NK-92 (cell line): ENCODE results near the gene SERHL2.
"Not testable (repeated sequence)": the region's sequence is repeated elsewhere in the genome, so short reads cannot be mapped to it uniquely, and the experiment has no call there.

Experiments used
- DNase-seq: peaks from one replicate; lab custom pipeline; 2025; ENCODE audit not compliant: unreplicated experiment; lab: John Stamatoyannopoulos, UW

SERHL2 gene

DNA sequence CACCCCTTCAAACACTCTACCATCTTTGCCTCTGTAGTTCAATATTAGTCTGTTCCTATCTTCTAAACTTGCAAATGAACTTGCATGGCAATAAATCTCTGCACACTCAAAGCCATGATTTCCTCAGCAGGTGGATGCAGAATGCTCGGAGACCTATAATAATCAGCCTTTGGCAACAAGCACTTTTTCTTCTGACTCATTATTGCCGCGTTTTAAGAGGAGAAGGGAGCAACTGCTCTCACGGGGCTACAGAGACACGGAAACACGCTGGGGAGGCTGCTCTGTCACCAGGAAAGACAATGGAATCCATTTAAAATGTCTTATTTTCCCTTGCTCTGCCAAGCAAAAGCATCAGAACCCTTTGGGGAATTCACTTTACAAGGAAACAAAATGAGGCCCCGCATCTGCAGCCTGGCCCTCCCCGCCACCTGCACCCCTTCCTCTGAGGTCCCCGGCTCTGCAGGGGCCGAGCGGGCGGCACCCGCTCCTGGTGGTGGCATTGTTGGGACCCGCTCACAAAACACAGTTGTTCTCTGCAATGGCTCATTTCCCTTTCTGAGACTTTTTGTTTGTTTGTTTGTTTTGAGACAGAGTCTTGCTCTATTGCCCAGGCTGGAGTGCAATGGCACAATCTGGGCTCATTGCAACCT lies 18.5 kb upstream of the SERHL2 start:
- DNase-seq = not testable (repeated sequence)

DNA sequence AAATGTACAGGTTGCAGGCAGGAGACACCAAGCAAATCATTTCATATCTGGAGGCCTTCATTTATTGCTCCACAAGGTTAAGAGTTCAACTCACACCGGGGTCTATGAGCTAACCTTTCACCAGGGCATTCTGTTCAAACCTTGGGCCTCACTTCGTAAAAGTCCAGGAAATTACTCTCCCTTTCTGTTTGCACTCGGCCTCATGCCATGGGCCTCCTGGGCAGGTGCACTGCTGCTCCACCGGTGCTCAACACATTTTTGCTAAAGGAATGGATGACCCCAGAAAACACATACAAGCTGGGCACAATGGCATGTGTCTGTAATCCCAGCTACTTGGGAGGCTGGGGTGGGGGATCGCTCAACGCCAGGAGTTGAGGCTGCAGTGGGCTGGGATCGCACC lies 17.6 kb upstream of the SERHL2 start:
- no peak for DNase-seq

DNA sequence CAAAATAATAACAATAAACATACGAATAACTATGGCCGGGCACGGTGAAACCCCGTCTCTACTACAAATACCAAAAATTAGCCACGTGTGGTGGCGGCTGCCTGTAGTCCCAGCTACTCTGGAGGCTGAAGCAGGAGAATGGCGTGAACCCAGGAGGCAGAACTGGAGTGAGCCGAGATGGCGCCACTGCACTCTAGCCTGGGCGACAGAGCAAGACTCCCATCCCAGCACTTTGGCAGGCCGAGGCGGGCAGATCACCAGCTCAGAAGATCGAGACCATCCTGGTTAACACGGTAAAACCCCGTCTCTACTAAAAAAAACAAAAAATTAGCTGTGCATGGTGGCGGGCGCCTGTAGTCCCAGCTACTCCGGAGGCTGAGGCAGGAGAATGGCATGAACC lies 17.1 kb upstream of the SERHL2 start:
- DNase-seq = not testable (repeated sequence)

DNA sequence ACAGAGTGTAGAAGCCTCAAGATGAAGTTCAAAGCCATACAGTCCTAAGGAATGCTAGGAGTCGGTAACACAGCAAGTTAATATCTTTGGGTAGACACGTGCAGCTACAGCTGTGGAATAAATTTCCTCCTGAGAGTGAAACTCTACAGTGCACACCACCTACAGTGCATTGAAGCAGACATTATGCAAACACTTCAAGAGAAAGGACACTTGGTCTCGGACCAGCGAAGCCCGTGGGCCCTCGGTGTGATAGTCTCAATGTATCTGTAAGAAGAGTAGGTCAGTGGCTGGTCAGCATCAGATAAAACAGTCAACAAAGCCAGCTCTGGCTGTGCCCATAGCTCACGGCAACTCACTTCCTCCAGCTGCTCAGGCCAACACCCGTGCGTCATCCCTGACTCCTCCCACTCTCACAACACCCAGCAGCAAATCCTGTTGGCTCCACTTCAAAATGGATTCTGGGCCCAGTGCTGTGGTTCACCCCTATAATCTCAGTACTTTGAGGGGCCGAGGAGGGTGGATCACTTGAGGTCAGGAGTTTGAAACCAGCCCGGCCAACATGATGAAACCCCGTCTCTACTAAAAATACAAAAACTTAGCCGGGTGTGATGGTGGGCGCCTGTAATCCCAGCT lies 16.4 kb upstream of the SERHL2 start:
- DNase-seq = not testable (repeated sequence)

DNA sequence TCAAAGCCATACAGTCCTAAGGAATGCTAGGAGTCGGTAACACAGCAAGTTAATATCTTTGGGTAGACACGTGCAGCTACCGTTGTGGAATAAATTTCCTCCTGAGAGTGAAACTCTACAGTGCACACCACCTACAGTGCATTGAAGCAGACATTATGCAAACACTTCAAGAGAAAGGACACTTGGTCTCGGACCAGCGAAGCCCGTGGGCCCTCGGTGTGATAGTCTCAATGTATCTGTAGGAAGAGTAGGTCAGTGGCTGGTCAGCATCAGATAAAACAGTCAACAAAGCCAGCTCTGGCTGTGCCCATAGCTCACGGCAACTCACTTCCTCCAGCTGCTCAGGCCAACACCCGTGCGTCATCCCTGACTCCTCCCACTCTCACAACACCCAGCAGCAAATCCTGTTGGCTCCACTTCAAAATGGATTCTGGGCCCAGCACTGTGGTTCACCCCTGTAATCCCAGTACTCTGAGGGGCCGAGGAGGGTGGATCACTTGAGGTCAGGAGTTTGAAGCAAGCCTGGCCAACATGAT lies 14.5 kb upstream of the SERHL2 start:
- not testable (repeated sequence) for DNase-seq

DNA sequence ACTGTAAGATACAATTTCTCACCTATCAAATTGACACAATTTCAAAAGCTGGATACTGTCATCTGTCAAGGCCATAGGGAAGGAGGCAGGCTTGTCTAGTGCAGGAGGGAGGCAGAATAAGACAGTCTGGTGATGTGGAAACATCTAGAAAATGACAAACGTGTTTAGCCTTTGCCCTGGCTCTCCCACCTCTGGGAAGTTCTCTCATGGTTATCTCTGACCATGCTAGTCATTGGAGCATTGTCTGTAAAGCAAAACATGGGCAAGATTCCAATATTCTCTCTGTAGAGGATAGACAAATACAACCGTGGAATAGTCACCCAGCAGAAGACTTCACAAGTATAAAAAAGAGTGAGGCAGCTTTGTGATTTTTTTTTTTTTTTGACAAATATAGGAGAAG lies 9.1 kb upstream of the SERHL2 start:
- no peak for DNase-seq

DNA sequence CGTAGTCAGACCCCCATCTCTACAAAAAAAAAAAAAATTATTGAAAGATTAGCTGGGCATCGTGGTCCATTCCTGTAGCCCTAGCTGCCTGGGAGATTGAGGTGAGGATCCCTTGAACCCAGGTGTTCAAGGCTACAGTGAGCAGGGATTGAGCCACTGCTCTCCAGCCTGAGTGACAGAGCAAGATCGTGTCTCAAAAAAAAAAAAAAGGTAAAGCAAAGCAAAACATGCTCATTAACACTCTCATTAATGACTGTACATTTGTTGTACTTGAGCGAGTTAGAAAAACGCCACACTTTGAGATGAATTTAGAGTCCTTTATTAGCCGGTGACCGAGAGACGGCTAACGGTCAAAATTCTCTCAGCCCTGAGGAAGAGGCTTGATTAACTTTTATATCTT lies 6.2 kb upstream of the SERHL2 start:
- no peak for DNase-seq

DNA sequence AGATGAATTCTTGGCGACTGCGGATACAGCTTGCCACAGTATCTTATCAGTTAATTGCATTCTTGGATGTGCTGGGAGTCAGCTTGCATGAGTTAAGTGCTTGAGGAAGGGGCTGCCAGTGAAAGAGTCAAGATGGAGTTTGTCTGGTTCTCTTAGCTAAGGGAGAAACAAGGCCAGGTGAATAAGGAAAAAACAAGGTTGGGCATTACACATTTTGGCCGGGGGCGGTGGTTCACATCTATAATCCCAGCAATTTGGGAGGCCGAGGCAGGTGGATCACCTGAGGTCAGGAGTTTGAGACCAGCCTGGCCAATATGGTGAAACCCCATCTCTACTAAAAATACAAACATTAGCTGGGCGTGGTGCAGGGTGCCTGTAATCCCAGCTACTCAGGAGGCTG lies 5.6 kb upstream of the SERHL2 start:
- DNase-seq = not testable (repeated sequence)

DNA sequence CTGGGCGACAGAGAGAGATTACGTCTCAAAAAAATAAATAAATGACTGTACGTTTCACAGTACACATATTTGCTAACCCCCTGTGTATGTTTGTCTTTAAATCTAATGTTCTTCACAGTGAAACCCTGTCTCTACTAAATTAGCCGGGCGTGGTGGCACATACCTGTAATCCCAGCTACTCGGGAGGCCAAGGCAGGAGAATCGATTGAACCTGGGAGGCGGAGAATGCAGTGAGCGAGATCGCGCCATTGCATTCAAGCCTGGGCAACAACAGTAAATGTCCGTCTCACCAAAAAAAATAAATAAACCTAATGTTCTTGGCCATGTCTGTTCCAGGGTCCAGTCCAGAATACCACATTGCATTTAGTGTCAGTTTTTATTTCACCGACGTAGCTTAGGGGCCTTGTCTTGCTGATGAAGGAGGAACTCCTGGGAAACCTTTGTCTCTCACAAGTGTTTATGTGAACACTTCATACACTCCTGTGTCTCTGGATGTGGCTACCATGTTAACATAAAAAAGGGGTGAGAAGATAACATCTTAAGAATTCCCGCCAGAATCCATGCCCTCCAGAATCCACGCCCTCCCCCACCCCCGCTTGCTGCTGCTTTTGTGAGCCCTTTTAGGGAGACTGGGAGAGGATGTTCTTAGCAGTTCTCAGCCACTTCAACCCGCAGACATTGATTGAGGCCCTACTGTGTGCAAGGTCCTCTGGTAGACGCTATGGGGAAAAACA lies 5.0 kb upstream of the SERHL2 start:
- DNase-seq = no peak

DNA sequence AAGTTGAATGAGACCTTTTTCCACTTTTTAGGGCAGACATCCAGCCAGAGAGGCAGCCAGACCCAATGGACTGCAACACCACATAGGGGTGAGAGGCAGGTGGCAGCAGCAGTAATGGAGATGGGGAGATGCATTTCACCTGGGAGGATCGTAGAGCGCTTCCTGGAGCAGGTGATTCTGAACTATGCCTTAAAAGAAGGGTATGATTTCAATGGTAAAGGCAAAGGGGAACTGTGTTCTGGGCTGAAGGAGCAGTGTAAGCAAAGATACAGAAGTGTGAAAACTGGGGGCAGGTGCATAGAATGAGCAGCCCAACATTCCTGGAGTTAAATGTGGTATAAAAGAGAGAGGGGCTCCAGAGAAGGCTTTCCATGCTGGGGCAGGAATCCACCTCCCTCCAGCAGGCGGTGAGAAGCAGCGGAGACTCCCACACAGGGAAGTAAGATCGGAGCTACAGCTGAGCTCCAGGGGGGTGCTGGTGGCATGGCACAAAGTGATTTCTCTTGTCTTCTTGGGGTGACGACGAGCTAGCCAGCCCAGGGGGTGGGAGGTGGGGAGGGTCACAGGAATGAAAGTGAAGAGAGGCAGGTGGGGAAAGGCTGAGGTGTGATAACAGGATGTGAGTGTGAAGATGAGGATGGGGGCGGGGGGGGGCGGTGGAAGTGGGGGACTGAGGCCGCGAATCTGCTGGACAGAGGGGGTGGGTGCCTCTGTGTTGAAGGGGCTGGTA lies 4.3 kb upstream of the SERHL2 start:
- DNase-seq = no peak

DNA sequence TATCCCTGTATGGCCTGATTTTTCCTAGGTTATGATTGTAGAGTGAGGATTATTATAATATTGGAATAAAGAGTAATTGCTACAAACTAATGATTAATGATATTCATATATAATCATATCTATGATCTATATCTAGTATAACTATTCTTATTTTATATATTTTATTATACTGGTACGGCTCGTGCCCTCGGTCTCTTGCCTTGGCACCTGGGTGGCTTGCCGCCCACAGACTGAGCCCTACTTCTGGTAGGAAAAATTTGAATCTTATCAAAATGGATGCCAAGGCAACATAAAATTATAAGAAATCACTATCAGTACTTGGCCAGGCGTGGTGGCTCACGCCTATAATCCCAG lies 1.5 kb upstream of the SERHL2 start:
- DNase-seq = not testable (repeated sequence)

DNA sequence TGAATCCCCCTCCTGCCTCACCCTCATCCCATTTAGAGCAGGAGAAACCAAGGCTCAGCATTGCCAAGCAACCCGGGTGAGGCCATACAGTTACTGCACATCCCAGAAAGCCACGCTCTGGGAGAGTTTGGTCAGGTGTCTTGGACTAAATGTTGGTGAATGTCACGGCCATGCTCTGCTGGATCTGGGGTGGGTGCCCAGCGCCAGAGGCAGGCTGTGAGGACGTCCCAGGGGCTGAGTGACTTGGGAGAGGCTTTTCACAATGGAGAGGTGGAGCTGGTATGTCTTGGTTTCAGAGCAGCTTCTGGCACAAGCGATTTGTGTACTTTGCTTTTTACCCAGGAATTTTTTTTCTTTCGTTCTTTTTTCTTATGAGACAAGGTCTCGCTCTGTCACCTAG lies 6.6 kb downstream of the SERHL2 start:
- no peak for DNase-seq

DNA sequence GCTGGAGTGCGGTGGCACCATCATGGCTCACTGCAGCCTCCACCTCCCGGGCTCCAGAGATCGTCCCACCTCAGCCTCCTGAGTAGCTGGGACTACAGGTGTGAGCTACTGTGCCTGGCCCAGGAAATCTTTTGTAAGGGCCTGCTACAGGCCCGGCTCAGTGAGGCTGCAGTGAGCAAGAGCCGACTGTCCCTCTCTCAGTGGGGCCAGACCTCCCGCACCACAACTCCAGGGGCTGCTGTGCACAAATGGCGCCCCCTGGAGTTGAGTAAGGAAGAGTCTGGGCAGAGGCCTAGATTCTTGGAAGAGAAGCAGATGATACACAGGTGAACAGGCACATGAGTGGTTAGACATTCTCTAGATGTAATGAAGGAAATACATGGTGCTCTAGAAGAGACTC lies 7.0 kb downstream of the SERHL2 start:
- no peak for DNase-seq

DNA sequence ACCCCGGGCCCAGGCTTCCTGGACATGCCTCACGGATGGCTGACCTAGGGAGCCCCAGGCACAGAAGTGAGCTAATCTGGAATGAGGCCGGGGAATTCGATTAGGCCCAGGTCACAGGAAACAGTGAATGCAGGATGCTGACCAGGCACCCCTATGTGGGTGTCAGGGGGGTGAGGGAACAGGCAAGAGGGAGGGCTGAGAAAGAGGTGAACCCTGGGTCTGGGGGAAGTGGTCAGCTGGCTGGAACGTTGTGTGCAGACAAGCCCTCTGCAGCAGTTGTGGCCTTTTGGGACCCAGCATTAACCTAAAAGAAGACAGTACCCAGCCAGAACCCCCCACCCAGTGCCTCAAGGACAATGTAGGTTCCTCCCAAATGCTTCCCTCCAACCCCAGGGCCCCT lies 8.1 kb downstream of the SERHL2 start:
- no peak for DNase-seq

DNA sequence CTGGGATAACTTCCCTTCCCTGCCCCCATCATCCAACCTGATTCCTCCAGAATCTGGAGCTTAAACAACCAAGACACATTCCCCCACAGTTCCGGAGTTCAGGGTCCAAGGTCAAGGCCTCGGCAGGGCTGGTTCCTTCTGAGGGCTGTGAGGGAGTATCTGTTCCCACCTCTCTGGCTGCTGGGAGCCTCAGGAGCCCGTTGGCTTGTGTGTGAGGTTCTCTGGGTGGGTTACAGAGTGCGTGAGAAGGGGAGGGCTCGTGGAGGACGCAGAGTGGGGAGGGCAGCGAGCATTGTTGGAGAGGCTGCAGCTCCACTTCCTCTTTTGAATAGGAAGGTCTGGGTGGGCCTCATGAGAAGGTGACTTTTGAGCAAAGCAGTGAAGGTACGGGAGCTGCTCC lies 8.5 kb downstream of the SERHL2 start:
- DNase-seq = no peak

DNA sequence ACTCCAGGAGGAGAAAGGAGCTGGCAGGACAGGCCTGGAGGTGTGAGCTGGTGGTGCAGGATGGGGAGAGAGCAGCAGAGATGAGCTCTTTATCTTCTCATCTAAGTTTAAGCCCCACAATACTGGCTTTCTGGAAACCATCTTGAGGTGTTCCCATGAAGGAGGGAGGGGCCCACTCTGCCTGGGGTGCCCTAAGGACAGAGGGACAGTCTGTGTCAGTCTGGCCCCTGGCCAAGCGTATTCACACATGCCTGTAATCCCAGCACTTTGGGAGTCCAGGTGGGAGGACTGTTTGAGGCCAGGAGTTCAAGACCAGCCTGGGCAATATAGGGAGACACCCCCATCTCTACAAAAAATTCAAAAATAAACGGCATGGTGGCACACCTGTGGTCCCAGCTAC lies 8.9 kb downstream of the SERHL2 start:
- no peak for DNase-seq

DNA sequence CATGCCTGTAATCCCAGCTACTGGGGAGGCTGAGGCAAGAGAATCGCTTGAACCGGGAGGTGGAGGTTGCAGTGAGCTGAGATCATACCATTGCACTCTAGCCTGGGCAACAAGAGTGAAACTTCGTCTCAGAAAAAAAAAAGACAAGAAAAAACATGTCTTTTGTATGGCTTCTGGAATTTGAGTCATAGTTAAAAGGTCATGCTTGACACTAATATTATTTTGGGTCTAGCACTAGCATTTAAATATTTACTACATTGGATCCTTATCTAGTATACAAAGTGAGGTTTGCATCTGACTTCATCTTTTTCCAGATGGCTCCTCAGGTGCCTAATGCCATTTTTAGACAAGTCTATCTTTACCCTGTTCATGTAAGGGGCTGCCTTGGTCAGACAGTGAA lies 10.2 kb downstream of the SERHL2 start:
- not testable (repeated sequence) for DNase-seq

DNA sequence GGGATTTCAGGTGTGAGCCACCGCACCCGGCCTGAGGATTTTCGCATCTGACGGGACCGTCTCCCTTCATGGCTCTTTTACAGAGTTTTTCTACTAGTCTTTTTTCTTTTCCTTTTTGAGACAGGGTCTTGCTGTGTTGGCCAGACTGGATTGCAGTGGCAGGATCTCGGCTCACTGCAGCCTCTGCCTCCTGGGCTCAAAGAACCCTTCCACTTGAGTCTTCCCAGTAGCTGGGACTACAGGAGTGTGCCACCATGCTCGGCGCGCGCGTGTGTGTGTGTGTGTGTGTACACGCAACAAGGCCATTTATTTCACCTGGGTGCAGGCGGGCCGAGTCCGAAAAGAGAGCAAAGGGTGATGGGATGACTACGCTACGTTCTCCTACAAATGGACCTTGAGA lies 10.9 kb downstream of the SERHL2 start:
- DNase-seq = no peak

DNA sequence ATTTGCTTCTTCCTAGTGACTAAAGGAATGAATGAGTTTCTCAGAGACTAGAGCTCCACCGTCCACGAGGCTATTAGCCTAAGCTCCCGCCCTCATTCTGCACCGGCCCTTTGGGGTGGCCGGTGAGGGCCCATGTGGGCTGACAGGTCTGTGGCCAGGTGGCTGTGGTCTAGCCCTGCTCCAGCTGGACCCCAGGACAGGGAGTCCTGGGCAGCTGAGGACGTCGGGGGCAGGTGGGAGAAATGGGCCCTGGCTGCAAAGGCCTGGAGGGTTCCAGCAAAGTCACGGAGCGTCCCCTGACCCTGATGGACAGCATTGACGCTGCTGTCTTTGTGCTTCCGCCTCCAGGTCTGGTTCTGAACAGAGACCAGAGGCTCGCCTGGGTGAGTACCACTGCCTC lies 12.2 kb downstream of the SERHL2 start:
- no peak for DNase-seq

DNA sequence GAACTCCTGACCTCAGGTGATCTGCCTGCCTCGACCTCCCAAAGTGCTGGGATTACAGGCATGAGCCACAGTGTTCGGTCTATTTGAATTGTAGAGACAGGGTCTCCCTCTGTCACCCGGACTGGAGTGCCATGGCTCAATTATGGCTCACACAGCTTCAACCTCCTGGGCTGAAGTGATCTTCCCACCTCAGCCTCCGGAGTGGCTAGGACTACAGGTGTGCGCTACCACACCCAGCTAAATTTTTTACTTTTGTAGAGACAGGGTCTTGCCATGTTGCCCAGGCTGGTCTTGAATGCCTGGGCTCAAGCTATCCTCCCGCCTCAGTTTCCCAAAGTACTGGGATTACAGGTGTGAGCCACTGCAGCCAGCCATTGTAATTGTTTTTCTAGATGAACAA lies 14.2 kb downstream of the SERHL2 start:
- not testable (repeated sequence) for DNase-seq

DNA sequence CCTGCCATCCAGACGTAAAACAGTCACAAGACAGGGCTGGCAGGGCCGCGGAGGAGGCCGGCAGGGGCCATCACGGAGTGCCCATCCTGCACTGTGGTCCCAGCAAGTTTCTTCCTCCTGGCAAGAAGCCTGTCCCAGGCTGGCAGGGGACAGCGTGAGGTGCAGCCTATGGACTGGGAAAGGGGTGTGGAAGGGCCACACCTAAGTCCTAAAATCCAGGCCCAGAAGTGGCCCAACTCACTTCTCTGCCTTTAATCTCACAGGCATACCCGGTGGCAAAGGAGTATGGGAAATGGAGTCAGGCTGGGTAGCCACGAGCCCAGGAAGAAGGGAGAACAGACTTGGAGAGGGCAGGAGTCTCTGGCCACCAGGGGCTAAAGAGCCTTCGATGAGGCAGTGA lies 16.8 kb downstream of the SERHL2 start:
- not testable (repeated sequence) for DNase-seq

DNA sequence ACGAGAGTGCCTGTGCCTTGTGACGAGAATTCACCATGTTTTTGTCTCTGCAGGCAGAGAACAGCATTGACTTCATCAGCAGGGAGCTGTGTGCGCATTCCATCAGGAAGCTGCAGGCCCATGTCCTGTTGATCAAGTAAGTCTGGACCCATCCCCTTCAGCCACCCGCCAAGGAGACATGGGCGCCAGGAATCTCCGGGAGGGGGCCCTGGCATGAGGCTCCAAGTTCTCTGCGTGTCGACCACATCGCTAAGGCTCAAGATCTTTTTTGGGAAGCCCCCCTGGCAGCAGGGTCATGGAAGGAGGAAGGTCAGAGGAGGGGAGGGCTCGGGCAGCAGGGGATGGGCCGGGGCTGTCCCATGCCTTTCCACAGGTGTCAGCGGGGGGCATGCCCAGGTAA lies 17.3 kb downstream of the SERHL2 start:
- not testable (repeated sequence) for DNase-seq
